Measurements from ENCODE around the gene EEPD1. TPM values are rescaled to one million over a fixed set of nuclear protein-coding genes. Genes with fewer than 3 reads are reported as not detected.

Gene EEPD1
- total RNA-seq, 1 experiment from 2014 or later = 0.70 TPM

GRCh38 chr7:36301914-36302771 lies 149.1 kb downstream of the EEPD1 start:
- POLR2A ChIA-PET = interaction anchor here (0.6 to 1.5 kb wide), 2 partner anchors 22 to 183 kb away, joined by 3 to 4 read pairs; no protein-coding TSS in a partner anchor
- Mint-ChIP-seq H3K4me3 (ENCODE audit: unreplicated experiment) (no peak overlapping the region), H3K9me3 (ENCODE audit: unreplicated experiment) (no peaks in the 10 kb centered on the region), H3K27me3 (ENCODE audit: insufficient read depth, unreplicated experiment) (no peaks in the 10 kb centered on the region), H3K4me1 (ENCODE audit: insufficient read depth, unreplicated experiment) (peaks cover 20% of the 10 kb centered on the region), H3K36me3 (ENCODE audit: insufficient read depth, unreplicated experiment) (no peaks in the 10 kb centered on the region), H3K27ac (ENCODE audit: low read depth, unreplicated experiment) (peak overlapping the region; percentile 39)
- no TSS peak for BruUV-seq (replicated peaks)
- DNase-seq (ENCODE audit: unreplicated experiment) = peak; percentile 42
- intact Hi-C loops (cut with micrococcal nuclease) = no loop called here
- CTCF ChIA-PET = interaction anchor here (0.7 to 6.7 kb wide), 10 partner anchors 9 to 327 kb away, joined by 3 to 69 read pairs (median 8); a partner anchor contains a TSS
- no peak for TF ChIP-seq CTCF (IDR thresholded peaks at IDR 0.05; ENCODE audit: unreplicated experiment)

GRCh38 chr7:36303202-36304098 lies 150.4 kb downstream of the EEPD1 start:
- Mint-ChIP-seq H3K4me3 (ENCODE audit: unreplicated experiment) (peak overlapping the region; percentile 47), H3K27me3 (ENCODE audit: insufficient read depth, unreplicated experiment) (no peaks in the 10 kb centered on the region), H3K4me1 (ENCODE audit: insufficient read depth, unreplicated experiment) (peaks cover 20% of the 10 kb centered on the region), H3K27ac (ENCODE audit: low read depth, unreplicated experiment) (peak overlapping the region; percentile 39), H3K36me3 (ENCODE audit: insufficient read depth, unreplicated experiment) (no peaks in the 10 kb centered on the region), H3K9me3 (ENCODE audit: unreplicated experiment) (no peaks in the 10 kb centered on the region)
- no TSS peak for BruUV-seq (replicated peaks)
- intact Hi-C loops (cut with micrococcal nuclease) = no loop called here
- TF ChIP-seq CTCF (IDR thresholded peaks at IDR 0.05; ENCODE audit: unreplicated experiment) = no peak
- ChIA-PET CTCF (interaction anchor here (1.2 to 6.7 kb wide), 4 partner anchors 10 to 327 kb away, joined by 3 to 69 read pairs (median 8); no protein-coding TSS in a partner anchor), POLR2A (interaction anchor here (0.7 to 1.5 kb wide), 5 partner anchors 14 to 184 kb away, joined by 3 to 5 read pairs (median 4); no protein-coding TSS in a partner anchor)
- DNase-seq (ENCODE audit: unreplicated experiment) = peak; percentile 99

GRCh38 chr7:36304099-36304425 lies 151.0 kb downstream of the EEPD1 start:
- POLR2A ChIA-PET = interaction anchor here (0.6 to 1.3 kb wide), 4 partner anchors 14 to 177 kb away, joined by 3 to 5 read pairs (median 4); no protein-coding TSS in a partner anchor
- no peaks in the 10 kb centered on the region for H3K36me3 Mint-ChIP-seq (ENCODE audit: insufficient read depth, unreplicated experiment)
- no peak for DNase-seq (ENCODE audit: unreplicated experiment)
- no TSS peak for BruUV-seq (replicated peaks)
- peak overlapping the region; percentile 47 for H3K4me3 Mint-ChIP-seq (ENCODE audit: unreplicated experiment)
- no peak overlapping the region for H3K27ac Mint-ChIP-seq (ENCODE audit: low read depth, unreplicated experiment)
- H3K4me1 Mint-ChIP-seq (ENCODE audit: insufficient read depth, unreplicated experiment) = peaks cover 20% of the 10 kb centered on the region
- H3K27me3 Mint-ChIP-seq (ENCODE audit: insufficient read depth, unreplicated experiment) = no peaks in the 10 kb centered on the region
- CTCF ChIA-PET = interaction anchor here (1.2 to 6.7 kb wide), 2 partner anchors 15 to 328 kb away, joined by 3 to 69 read pairs; no protein-coding TSS in a partner anchor
- intact Hi-C loops (cut with micrococcal nuclease) = no loop called here
- no peak for TF ChIP-seq CTCF (IDR thresholded peaks at IDR 0.05; ENCODE audit: unreplicated experiment)
- no peaks in the 10 kb centered on the region for H3K9me3 Mint-ChIP-seq (ENCODE audit: unreplicated experiment)

Data from MCF 10A (cell line).